Osteocyte (in vitro differentiated cells): ENCODE measurements around the gene PLA2G12A. TPM values are rescaled to one million over a fixed set of nuclear protein-coding genes. Genes with fewer than 3 reads are reported as not detected.

Experiments
- DNase-seq: peaks from one replicate; pipeline ENCODE4 v3.0.0; 2021; ENCODE audit warnings: mixed read lengths; ENCODE audit not compliant: unreplicated experiment; ENCODE audit errors: extremely low spot score
- H3K27ac Mint-ChIP-seq: one replicate; pipeline ENCODE4 v1.8.0; 2021; ENCODE audit warnings: mild to moderate bottlenecking, mixed read lengths; ENCODE audit not compliant: unreplicated experiment
- H3K27me3 Mint-ChIP-seq: one replicate; pipeline ENCODE4 v1.8.0; 2021; ENCODE audit warnings: mixed read lengths; ENCODE audit not compliant: unreplicated experiment
- H3K36me3 Mint-ChIP-seq: one replicate; pipeline ENCODE4 v1.8.0; 2021; ENCODE audit warnings: mixed read lengths; ENCODE audit not compliant: unreplicated experiment
- H3K4me1 Mint-ChIP-seq: one replicate; pipeline ENCODE4 v1.8.0; 2021; ENCODE audit warnings: mixed read lengths; ENCODE audit not compliant: unreplicated experiment
- H3K4me3 Mint-ChIP-seq: one replicate; pipeline ENCODE4 v1.8.0; 2021; ENCODE audit warnings: mild to moderate bottlenecking, moderate library complexity, mixed read lengths; ENCODE audit not compliant: unreplicated experiment
- H3K9me3 Mint-ChIP-seq: one replicate; pipeline ENCODE4 v1.8.0; 2021; ENCODE audit warnings: mixed read lengths; ENCODE audit not compliant: unreplicated experiment
- CTCF ChIP-seq: fragments of 200-600 bp; sonication (generic); IDR thresholded peaks from 2 replicates; pipeline ENCODE4 v1.5.0; 2021; ENCODE audit warnings: antibody characterized with exemption, mild to moderate bottlenecking, moderate library complexity
- total RNA-seq: library from RNA; stranded (reverse); gene quantifications from 2 replicates; pipeline ENCODE4 v1.2.1, GENCODE V29; 2021

Gene PLA2G12A
- total RNA-seq, 1 donor from 2014 or later = 38.6 TPM

- H3K4me1 Mint-ChIP-seq = no peaks in the 10 kb centered on the region
- H3K9me3 Mint-ChIP-seq = no peaks in the 10 kb centered on the region
- no peak overlapping the region for H3K27ac Mint-ChIP-seq
- DNase-seq = no peak
- TF ChIP-seq CTCF = no peak
- no peak overlapping the region for H3K4me3 Mint-ChIP-seq
- H3K36me3 Mint-ChIP-seq = no peaks in the 10 kb centered on the region
- no peaks in the 10 kb centered on the region for H3K27me3 Mint-ChIP-seq
Measured at GRCh38 chr4:109662116-109662515, 67.8 kb downstream of the PLA2G12A start.

Other genes starting within 250 kb of the PLA2G12A start
- 14.1 and 14.8 TPM in 2 replicates for gene MCUB, start 169.8 kb downstream of the PLA2G12A start, total RNA-seq
- gene CASP6, start 26.6 kb downstream of the PLA2G12A start, total RNA-seq = 19.8 and 23.3 TPM in 2 replicates
- gene CFI, start 71.9 kb upstream of the PLA2G12A start, total RNA-seq = not detected in 2 replicates
- 16.8 and 17.5 TPM in 2 replicates for gene GAR1, start 85.7 kb upstream of the PLA2G12A start, total RNA-seq
- 0.24 TPM in 1 of 2 replicates, not detected in the other for gene RRH, start 97.9 kb upstream of the PLA2G12A start, total RNA-seq
- gene LRIT3, start 118.0 kb upstream of the PLA2G12A start, total RNA-seq = 0.08 and 0.13 TPM in 2 replicates
- gene EGF, start 182.8 kb upstream of the PLA2G12A start, total RNA-seq = not detected in 2 replicates